GM19324 (cell line): ENCODE results near the gene DISP2.

Experiments
- ATAC-seq: cut with Tn5 transposase; IDR thresholded peaks from one replicate; pipeline ENCODE4 v1.9.1; 2021; ENCODE audit warnings: mild to moderate bottlenecking, moderate library complexity; ENCODE audit not compliant: unreplicated experiment, low FRiP score

The DISP2 gene, protein sequence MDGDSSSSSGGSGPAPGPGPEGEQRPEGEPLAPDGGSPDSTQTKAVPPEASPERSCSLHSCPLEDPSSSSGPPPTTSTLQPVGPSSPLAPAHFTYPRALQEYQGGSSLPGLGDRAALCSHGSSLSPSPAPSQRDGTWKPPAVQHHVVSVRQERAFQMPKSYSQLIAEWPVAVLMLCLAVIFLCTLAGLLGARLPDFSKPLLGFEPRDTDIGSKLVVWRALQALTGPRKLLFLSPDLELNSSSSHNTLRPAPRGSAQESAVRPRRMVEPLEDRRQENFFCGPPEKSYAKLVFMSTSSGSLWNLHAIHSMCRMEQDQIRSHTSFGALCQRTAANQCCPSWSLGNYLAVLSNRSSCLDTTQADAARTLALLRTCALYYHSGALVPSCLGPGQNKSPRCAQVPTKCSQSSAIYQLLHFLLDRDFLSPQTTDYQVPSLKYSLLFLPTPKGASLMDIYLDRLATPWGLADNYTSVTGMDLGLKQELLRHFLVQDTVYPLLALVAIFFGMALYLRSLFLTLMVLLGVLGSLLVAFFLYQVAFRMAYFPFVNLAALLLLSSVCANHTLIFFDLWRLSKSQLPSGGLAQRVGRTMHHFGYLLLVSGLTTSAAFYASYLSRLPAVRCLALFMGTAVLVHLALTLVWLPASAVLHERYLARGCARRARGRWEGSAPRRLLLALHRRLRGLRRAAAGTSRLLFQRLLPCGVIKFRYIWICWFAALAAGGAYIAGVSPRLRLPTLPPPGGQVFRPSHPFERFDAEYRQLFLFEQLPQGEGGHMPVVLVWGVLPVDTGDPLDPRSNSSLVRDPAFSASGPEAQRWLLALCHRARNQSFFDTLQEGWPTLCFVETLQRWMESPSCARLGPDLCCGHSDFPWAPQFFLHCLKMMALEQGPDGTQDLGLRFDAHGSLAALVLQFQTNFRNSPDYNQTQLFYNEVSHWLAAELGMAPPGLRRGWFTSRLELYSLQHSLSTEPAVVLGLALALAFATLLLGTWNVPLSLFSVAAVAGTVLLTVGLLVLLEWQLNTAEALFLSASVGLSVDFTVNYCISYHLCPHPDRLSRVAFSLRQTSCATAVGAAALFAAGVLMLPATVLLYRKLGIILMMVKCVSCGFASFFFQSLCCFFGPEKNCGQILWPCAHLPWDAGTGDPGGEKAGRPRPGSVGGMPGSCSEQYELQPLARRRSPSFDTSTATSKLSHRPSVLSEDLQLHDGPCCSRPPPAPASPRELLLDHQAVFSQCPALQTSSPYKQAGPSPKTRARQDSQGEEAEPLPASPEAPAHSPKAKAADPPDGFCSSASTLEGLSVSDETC (N-terminal part only)

DNA sequence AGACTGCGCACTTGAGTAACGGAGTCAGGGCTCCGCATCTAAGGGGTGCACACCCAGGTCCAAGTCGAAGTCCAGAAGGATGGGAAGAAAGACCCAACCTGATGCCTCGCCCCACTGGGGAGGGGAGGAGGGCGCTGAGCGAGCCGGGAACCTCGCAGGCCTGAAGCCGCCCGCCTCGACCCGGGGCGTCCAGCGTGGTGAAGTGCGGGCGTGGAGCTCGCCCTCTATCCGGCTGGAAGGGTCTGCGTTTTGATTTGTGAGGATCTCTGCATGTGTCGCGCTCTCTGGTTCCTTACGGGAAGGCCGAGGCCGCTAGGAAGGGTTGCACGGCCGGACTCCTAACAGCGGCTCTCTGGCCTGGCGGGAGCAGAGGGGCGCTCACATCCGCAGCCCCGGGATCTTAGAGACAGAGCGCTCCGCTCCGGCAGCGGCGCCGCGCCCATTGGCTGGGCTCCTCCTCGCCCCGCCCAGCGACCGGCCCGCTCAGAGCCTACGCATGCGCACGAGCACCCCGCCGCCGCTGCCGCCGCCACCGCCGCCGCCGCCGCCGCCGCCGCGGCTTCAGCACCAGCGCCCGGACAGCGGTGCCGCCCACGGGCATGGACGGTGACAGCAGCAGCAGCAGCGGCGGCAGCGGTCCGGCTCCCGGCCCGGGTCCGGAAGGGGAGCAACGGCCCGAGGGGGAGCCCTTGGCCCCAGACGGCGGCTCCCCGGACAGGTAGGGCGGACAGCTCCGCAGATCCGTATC lies at the start of gene DISP2:
DISP2 (plus strand) TSS at position 497 of the 748 bp plus-strand sequence; CDS start at position 600, 103 bp downstream.
- ATAC-seq: peak; percentile 84

DNA sequence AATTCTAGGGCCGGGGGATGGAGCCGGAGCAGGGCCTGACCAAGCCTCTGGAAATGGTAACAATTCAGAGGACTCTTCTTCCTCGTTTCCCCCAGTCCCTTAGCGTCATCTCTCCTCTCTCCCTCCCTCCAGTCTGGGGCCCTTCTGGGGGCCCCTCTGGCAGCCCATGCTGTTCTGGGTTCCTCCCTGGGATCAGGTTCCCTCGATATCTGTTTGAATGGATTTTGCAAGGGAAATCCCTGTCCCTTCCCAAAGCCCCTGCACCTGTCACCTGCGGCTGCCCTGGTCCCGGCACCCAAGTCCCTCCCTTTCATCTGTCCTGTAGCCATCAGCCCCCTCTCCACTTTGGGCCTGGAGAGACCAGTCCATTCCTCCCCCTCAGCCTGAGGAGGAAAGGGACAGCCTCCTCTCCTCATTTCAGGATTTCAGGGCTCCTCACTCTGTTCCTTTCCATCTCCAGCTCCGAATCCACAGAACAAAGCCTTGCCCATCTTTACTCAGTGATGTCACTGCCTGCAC lies 48.6 kb upstream of the DISP2 start:
- ATAC-seq: no peak

DNA sequence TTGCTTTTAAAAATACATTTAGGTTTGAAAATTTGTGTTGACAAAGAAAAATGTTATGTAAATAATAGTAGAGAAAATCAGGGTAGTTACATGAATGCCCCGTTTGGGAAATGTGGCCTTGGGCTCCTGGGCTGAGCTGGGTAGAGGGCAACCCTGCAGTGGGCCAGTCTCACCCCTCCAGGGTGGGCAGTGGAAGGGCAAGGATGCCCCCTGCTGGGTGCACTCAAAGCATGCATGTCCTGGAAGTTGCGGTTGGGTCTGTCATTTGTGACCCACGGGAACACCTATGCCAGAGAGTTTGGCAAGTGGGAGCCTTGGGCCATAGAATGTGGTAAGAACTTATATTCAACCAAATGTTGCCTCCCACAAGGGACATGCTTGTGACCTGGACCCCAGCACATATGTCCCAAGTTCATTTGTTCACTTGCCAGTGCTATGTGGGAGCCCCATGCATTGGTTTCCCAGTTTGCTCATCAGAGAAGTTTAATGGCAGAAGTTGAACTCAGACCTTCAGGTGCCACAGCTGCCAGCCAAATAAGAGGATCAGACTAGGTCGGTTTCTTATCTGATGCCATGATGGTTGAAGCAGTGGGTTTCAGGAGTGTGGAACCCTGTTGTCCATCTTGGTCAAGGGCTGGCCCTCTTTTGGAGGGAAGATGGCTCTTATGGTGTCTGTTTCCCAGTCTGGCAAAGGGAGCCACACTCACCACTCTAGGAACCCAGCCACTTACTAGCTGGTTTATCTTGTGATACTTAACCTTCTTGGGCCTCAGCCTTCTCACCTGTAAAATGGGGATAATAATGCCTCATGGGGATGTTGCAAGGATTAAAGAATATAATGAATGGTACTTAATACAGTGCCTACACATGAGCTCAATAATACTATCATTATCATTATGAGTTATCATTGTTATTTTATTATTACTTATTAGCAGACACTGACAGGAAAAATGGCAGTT lies 47.7 kb upstream of the DISP2 start:
- no peak for ATAC-seq

DNA sequence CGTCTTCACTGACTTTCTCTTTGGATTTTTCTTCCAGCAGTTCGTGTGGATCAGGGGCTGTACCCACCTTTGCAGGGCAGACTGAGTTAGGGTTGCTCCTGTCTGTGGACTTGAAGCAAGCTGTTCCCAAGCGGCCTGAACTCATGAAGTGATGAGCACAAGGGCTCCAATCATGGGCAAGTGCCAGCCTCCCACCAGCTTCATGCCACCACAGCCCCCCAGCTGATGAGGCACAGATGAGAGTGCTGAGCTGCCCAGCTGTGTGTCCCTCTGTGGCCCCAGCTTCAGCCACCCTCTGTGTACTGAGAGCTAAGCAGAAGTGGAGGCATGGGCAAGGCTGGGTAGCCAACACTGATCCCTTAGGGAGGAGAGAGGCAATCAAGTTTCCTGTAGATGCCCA lies 47.0 kb upstream of the DISP2 start:
- no peak for ATAC-seq

DNA sequence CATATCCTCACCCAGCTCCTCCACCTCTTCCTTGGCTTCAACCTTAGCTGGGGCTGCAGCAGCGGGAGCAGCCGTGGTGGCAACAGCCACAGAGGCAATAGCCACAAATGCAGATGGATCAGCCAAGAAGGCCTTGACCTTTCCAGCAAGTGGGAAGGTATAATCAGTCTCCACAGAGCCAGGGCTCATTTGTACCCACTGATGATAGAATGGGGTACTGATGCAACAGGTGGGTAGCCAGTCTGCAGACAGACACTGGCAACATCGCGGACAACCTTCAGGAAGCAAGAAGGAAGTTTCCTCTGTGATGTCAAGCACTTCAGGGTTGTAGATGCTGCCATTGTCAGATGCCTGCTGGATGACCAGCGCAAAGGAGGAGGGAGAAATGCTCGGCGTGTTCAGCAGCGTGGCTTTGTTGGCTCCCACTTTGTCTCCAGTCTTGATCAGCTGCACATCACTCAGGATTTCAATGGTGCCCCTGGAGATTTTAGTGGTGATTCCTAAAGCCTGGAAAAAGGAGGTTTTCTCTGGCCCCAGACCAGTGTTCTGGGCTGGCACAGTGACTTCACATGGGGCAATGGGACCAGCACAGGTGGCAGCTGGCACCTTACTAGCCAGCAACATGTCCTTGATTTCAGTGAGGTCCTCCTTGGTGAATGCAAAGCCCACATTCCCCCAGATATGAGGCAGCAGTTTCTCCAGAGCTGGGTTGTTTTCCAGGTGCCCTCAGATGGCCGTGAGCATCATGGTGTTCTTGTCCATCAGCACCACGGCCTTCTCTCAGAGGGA lies 45.5 kb upstream of the DISP2 start:
- ATAC-seq: no peak

DNA sequence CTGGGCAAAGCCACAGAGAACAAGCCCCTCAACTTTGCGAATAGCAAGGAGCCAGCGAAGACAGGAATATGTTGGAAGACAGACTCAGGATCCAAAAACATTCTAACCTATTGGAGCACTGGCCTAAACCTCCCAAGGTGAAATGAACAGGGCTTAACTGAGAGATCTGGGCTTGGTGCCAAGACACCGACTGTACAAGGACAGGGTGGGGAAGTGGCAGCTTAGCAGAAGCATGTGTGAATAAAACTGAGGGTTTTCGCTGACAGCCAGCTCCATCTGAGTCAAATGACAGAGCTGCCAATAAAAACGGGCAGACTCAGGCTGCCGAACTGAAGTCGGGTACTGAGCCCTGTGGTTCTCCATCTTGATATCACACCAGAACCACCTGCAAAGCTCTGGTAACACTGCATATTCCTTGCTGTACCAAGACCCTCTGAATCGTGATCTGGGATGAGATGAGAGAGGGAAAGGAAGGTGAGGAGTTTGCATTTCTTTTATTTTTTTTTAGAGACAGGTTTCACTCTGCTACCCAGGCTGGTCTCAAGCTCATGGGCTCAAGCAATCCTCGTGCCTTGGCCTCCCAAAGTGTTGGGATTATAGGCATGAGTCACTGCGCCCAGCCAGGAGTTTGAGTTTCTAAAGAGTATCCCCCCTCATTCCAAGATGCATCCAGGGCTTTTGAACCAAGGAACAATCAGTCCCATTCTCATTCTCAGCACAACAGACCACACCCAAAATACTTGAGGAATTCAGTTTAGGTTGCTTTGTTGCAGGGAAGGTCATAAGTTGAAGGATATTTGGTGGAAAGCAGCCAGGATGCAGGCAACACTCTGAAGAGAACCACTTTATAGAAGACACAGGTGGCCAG lies 44.3 kb upstream of the DISP2 start:
- no peak for ATAC-seq

DNA sequence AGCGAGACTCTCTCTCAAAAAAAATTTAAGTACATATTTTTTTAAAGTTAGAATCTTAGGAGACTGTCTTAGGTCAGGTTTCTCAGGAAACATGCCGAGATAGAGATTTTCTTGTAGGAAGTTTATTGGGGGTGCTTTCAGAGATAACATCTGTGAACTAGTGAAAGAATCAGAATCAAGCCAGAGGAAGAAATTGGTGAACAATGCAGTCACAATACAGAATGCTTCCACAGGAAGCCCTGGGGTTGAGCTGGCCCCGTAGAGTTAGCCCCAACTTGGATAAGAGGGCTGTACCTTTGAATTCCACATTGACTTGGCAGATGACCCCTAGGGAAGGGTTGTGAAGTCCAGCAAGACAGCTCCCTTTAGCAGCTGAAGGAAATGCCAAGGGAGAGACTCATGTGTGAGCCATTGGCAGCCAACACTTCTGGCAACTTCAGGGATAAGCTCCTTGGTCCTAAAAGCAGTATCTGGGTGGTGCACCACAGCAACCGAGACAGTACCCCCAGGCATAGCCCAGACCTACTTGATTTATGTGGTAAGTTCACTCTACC lies 43.2 kb upstream of the DISP2 start:
- no peak for ATAC-seq

DNA sequence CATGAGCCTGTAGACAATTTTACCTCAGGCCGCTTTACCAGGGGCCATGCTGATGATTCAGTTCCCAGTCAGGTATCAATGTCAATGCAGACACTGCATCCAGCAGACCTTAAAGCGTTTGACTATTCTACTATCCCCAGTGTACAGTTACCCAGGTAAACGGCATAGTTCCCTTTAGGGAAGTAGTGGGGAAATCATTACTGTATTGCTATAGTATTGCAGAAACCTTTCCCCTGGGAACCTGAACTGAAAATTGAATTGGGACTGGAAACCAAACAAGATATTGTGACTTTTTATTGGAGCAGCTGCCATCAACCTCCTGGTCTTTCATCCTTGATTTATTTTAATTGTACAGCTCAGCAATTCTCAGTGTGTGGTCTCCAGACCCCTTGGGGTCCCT lies 41.1 kb upstream of the DISP2 start:
- ATAC-seq: no peak

DNA sequence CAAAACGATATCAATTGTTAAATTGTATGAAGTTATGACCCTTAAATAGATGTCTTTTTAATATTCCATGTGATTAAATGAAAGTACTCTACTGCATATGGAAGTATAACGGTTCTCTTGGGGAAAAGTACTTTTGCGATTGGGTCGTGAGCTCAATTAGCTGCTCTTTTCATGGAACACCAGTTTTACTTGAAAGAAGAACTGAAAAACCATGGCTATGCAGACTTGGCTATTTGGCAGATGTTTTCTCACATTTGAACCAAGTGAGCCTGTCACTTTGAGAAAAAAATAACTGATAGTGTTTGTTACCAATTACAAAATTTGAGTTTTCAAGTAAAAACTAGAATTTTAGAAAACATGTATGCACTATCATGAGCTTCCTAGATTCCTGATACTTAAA lies 40.4 kb upstream of the DISP2 start:
- ATAC-seq: no peak

DNA sequence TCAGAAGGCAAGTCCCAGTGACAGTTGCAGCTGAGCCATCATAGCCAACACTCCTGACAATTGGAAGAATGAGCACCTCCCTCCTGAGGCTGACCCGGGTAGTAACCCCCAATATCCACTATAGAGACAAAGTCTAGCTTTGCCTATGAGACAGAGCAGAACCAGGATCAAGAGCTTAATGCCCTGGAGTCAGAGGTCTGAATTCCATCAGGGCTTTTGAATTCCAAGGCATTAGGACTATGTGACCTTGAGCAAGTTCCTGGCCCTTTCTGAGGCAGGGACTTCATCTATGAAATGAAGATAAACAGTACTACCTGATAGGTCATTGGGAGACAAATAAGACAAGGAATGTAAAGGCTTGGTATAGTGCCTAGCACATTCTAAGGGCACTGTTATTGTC lies 37.6 kb upstream of the DISP2 start:
- no peak for ATAC-seq

DNA sequence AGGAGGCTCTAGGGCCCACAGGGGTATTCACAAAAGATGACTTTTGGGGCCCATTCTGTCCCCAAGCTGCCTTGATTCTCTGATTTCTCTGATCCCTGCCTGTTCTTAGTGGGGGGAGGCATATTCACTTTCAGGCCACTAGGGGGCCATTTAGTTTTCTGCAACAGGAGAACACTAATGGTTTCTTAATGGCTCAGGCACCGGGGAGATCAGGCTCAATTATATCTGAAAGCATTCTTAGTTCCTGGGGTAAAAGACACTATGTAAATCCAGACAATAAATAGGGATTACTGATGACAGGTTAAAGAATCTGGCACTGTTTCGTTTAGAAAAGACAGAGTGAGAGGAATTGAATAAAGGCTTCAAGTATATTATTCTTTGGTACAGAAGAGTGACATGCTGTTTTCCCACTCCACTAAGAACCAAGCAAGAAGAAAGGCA lies 37.1 kb upstream of the DISP2 start:
- no peak for ATAC-seq

DNA sequence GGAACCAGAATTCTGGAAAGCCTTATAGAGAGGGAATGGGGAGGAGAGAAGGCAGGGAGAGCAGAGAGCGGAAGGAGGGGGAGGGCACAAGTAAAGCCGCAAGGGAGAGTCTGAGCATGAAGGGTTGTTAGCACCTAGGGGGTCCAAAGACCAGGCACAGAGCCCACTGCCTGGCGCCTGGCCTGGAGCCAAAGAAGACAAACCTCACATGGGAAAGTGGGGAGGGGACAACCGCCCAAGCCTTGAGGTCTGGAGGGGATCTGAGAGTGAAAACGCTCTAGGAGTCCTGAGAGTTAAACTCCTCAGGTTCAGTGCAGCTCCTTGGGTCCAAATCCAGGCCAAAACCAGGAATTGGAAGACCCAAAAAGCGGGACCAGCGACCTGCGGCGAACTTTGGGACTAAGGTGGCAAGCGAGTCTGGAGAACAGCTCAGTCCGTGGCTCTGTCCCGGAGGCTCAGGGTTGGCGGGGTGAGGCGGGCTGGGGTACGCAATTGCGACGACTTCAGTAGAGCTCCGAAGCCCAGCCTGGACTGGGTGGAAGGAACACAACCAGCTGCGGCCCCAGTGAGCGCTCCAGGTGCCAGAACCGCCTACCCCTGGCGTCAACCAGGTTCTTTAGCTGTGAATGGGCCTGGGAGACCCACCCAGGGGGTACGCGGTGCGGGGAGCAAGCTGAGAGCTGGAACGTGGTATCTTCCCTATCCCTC lies 35.3 kb upstream of the DISP2 start:
- ATAC-seq: no peak

DNA sequence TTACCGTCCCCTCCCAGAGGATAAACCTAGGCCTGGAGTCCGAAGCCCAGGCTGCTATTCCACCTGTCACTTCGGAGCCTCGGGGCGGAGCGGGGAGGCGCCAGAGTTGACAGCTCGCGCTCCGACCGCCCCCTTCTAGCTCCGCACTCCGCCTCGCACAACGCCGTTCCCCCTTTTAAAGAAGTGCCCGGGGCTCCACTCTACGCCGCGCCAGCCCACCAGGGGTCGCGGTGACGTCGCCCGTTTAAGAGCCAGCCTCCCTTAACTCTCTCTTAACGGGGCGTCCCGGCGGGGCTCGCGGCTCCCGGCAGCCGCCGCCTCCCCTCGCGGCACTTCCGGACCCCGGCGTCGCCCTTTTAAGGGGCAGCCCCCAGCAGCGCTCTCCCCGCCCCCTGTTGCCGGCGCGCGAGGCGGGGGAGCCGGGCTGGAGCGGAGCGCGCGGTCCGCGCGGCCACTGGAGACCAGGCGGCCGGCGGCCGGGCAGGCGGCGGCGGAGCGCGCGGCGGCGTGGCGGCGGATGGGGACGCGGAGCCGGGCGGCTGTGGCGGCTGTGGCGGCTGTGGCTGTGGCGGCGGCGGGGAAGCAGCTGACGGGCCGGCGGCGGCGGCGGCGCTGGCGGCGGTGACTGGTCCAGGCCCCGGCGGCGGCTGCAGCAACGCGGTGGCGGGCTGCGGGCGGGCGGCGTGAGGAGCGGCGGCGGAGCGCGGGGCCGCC lies 34.6 kb upstream of the DISP2 start, which contains the start of gene INAFM2:
INAFM2 (plus strand) TSS at position 454 of the 714 bp plus-strand sequence. CDS start 364 bp downstream, outside the sequence.
- peak; percentile 90 for ATAC-seq

DNA sequence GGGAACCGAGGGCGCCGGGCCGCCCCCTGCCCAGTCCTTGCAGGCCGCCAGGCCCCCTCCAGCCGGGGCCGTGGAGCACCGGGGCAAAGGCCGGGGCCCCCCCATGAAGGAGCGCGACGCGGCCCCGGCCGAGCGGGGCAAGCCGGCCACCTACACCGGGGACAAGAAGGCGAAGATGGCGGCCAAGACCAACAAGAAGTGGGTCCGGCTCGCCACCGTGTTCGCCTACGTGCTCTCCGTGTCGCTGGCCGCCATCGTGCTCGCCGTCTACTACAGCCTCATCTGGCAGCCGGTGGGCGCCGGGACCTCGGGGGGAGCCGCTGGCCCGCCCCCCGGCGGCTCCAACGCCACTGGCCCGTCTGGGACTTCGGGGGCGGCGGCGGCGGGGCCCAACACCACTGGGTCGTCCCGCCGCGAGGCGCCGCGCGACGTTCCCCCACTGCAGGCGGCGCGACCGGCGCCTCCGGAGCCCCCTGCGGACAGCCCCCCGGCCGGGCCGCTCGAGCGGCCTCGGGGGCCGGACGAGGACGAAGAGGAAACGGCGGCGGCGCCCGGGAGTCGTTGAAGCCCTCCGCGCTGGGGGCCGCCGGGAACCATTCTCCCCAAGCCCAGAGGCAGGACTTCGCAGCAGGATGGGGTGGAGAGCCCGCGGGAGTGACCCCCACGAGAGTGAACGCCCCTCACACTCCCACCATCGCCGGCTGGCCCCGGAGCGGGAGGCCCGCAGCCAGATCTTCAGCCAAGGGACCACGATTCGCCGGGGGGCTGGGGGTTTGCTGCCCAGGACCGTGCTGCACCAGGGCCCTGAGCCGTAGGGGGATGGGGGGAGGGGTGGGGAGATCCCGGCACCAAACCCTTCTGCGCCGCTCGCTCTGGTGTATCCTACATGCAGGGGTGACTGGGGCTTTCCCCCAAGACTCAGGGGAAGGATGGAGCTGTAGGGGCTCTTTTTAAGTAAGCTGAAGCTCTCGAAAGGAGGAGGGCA lies 33.8 kb upstream of the DISP2 start:
- ATAC-seq: peak; percentile 22
